Stimulated activated CD4-positive, alpha-beta T cell treated with anti-CD3 and anti-CD28 coated beads, TNF-alpha, amount 100 ng/mL, for 48 hours (primary cell): ENCODE results near the gene USH2A.

Experiments
- DNase-seq, 3 donors: peaks; one replicate each; pipeline ENCODE4 v3.0.0-alpha.2; 2020; ENCODE audit warnings: low read depth in 3 of 3

Gene USH2A

GRCh38 chr1:215648957-215649356, 774.3 kb downstream of the USH2A start:
- no peak for DNase-seq

- DNase-seq, result no peak
Measured at GRCh38 chr1:215647738-215648137, 775.5 kb downstream of the USH2A start.

GRCh38 chr1:215645861-215646260, 777.4 kb downstream of the USH2A start:
- DNase-seq, result no peak

- no peak for DNase-seq
Measured at GRCh38 chr1:215645182-215645581, 778.1 kb downstream of the USH2A start.

GRCh38 chr1:215643592-215644321, 779.5 kb downstream of the USH2A start:
- no peak for DNase-seq

- DNase-seq, result no peak
Measured at GRCh38 chr1:215640429-215641148, 782.7 kb downstream of the USH2A start.

GRCh38 chr1:215637041-215637573, 786.1 kb downstream of the USH2A start:
- no peak for DNase-seq

GRCh38 chr1:215636258-215636965, 786.8 kb downstream of the USH2A start:
- no peak for DNase-seq

GRCh38 chr1:215635827-215636226, 787.4 kb downstream of the USH2A start:
- no peak for DNase-seq

GRCh38 chr1:215631489-215631888, 791.8 kb downstream of the USH2A start:
- DNase-seq, result no peak

- DNase-seq, result no peak
Measured at GRCh38 chr1:215631040-215631439, 792.2 kb downstream of the USH2A start.

- no peak for DNase-seq
Measured at GRCh38 chr1:215625949-215626348, 797.3 kb downstream of the USH2A start.

- DNase-seq, result no peak
Measured at GRCh38 chr1:215623162-215623561, 800.1 kb downstream of the USH2A start.

GRCh38 chr1:215617979-215618378, 805.3 kb downstream of the USH2A start:
- no peak for DNase-seq

GRCh38 chr1:215612391-215612790, 810.9 kb downstream of the USH2A start:
- no peak for DNase-seq

GRCh38 chr1:215608646-215609045, 814.6 kb downstream of the USH2A start:
- DNase-seq, result no peak

- DNase-seq, result no peak
Measured at GRCh38 chr1:215607412-215607811, 815.8 kb downstream of the USH2A start.

- DNase-seq, result no peak
Measured at GRCh38 chr1:215606564-215607168, 816.6 kb downstream of the USH2A start.

- DNase-seq, result no peak
Measured at GRCh38 chr1:215606036-215606435, 817.2 kb downstream of the USH2A start.

- DNase-seq, result no peak
Measured at GRCh38 chr1:215605011-215605621, 818.1 kb downstream of the USH2A start.

- DNase-seq, result no peak
Measured at GRCh38 chr1:215603319-215603718, 819.9 kb downstream of the USH2A start.

- no peak for DNase-seq
Measured at GRCh38 chr1:215601276-215601675, 822.0 kb downstream of the USH2A start.
